Hypothalamus (tissue), 51 donors: ENCODE results near the gene SLC31A1.

Source experiments
- DNase-seq, 51 donors: peaks; one replicate each; lab custom pipeline; 2025; lab: John Stamatoyannopoulos, UW

SLC31A1 gene

GRCh38 chr9:113221003-113221799, at the start of gene SLC31A1, which contains the start of gene FKBP15:
SLC31A1 (plus strand) TSS chr9:113221544; CDS start chr9:113256149, 34,605 bp downstream.
FKBP15 (minus strand) TSS chr9:113221277; CDS start chr9:113221243, 34 bp downstream.
- DNase-seq = peak; percentile 69 to 99 (median 97)

- DNase-seq = no peak
These were observed 48.0 kb upstream of the SLC31A1 start for GRCh38 chr9:113173341-113173740.

- no peak for DNase-seq
These were observed 44.5 kb upstream of the SLC31A1 start for GRCh38 chr9:113176803-113177202.

- DNase-seq = no peak
These were observed 44.1 kb upstream of the SLC31A1 start for GRCh38 chr9:113177251-113177650.

GRCh38 chr9:113178087-113178486, 43.3 kb upstream of the SLC31A1 start:
- no peak for DNase-seq

GRCh38 chr9:113179839-113180238, 41.5 kb upstream of the SLC31A1 start:
- DNase-seq = no peak

- no peak for DNase-seq
These were observed 40.2 kb upstream of the SLC31A1 start for GRCh38 chr9:113181165-113181564.

GRCh38 chr9:113183956-113184488, 37.3 kb upstream of the SLC31A1 start:
- no peak for DNase-seq

- DNase-seq = no peak
These were observed 36.8 kb upstream of the SLC31A1 start for GRCh38 chr9:113184539-113184938.

- DNase-seq = no peak
These were observed 36.1 kb upstream of the SLC31A1 start for GRCh38 chr9:113185271-113185670.

- no peak for DNase-seq
These were observed 35.1 kb upstream of the SLC31A1 start for GRCh38 chr9:113186137-113186755.

- DNase-seq = peak in 8 of 51 donors; percentile 4 to 40 (median 18)
These were observed 33.3 kb upstream of the SLC31A1 start for GRCh38 chr9:113187929-113188595.

GRCh38 chr9:113192455-113192854, 28.9 kb upstream of the SLC31A1 start:
- no peak for DNase-seq

GRCh38 chr9:113199683-113200329, 21.5 kb upstream of the SLC31A1 start:
- no peak for DNase-seq

GRCh38 chr9:113205432-113205831, 15.9 kb upstream of the SLC31A1 start:
- no peak for DNase-seq

GRCh38 chr9:113205861-113206260, 15.5 kb upstream of the SLC31A1 start:
- DNase-seq = no peak

- DNase-seq = peak in 4 of 51 donors; percentile 1 to 15 (median 6)
These were observed 10.5 kb upstream of the SLC31A1 start for GRCh38 chr9:113210815-113211214.

- no peak for DNase-seq
These were observed 6.2 kb upstream of the SLC31A1 start for GRCh38 chr9:113215132-113215531.

- no peak for DNase-seq
These were observed 4.9 kb upstream of the SLC31A1 start for GRCh38 chr9:113216406-113216805.

GRCh38 chr9:113219186-113219936, 2.0 kb upstream of the SLC31A1 start:
- DNase-seq = peak in 1 of 51 donors; percentile 1
